ENCODE data around the gene FGL2.
"Not testable (repeated sequence)": the region's sequence is repeated elsewhere in the genome, so short reads cannot be mapped to it uniquely, and the experiment has no call there.

Gene FGL2

DNA sequence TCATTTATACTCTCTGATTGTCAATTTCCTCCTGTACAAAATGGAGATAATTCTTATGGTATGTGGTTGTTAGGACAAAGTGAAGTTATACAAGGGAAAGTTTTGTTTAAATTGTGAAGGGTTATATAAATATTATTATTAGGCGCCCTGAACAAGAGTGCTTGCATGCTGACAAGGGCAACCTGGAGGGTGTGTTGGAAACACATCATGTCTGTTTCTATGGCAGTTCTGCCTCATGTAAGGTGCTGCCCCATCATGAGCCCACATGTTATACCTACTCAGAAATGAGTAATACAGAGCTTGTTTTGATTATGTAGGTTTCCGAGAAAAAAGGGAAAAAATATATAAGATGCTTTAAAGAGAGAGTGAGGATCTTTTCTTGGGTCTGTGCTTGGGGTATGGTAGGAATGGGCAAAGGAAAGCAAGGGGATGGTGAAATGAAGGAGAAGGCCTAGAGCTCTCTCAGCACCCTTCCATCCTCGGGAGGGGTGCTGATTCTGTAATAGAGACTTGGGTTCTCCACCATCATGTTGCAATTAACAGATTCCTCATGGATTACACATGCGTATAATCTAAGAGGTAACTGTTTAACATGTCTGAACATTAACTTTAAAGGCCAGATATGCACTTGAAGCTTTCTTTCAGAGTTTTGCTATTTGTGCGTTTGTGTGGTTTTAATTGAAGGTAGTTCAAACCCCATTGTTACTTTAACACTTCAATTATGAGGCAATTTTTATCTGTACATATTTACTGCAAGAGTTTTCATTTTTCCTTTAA lies 43.8 kb downstream of the FGL2 start:
- DNase-seq: not testable (repeated sequence)

DNA sequence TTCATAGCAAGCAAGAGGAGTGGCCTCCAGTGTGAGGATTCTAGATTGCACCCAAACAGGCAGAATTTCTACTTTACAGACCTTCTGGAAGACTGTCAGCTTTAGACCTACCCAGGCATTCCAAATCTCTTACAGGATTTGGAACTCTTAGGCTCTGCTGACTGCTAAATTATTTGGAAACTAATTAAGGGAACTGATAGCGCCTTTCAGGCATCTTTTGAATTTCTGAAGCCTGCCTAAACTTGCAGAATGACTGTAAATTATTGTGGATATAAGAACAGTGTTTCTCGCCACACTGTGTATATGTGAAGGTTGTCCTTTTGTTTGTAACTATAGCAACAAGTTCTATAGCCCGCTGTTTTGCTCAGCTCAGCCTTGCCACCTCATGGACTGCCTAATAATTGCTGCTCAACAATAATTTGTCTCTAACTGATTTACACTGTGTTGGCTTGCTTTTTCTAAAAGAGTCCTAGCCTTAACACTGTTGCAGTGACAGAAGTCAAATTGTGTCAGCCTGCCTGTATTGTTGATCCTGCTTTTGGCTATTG lies 44.6 kb downstream of the FGL2 start:
- peak in 1 of 2 donors; percentile 26 for DNase-seq

DNA sequence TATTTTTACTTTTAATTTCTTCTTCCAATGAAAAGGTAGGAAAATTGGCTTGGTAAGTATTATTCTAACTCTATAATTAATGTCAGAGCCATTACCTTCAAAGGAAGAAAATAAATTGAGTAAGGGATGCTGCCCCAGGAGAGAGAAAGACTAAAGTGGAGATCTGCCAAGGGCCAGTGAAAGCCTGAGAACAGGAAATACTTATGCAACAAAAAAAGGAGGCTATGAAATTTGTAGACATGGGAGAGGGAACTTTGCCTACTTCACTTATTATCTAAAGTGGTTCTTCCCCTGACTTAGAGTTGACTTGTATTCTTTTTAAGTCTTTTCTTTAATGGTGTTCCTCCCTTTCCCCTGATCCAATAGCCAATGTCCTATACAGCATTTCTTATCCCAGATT lies 47.4 kb downstream of the FGL2 start:
- not testable (repeated sequence) for DNase-seq
